GM13976 (cell line): ENCODE data around the gene ETFBKMT.

ENCODE experiments used
- DNase-seq: peaks from one replicate; pipeline ENCODE4 v3.0.0; 2012; ENCODE audit warnings: low spot score
- in situ Hi-C: fragments of 300-500 bp; cut with MboI; formaldehyde crosslinking; loops from one replicate; pipeline ENCODE4 v1.12.0; 2022; ENCODE audit warnings: low sequenced_read_pairs, mixed read lengths, inconsistent platforms; ENCODE audit not compliant: unreplicated experiment
- TF ChIP-seq, protein P1 (sequence below): IDR thresholded peaks from 2 replicates; pipeline ENCODE4 v1.5.1; 2012; ENCODE audit warnings: borderline replicate concordance, mild to moderate bottlenecking; ENCODE audit not compliant: insufficient read depth; ENCODE audit errors: extremely low read depth, missing control alignments, control extremely low read depth

Gene ETFBKMT

DNA sequence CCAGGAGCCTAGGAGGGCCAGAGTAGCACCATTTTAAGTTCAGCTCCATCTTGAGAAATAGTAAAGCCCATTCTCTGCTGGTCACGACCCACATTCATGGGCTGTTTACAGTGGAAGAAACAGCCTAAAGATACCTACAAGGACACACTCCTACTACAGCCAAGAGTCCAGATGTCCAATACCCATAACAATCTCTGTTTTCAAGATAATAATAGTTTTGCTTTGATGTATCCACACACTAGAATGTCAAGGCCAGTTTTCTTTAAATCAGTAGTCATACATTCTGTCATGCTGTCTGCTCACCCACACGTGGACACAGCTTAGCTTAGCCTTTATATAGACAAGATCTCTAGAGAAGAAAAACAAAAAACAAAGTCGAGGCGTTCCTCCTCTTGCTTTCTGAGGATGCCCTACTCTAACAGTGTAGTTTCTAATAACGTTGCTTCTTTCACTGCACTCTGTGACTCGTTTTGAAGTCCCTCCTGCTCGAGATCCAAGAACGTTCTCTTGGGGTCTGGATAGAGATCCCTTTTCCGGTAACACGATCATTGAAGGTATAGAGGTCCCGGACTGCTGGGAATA lies 17.9 kb upstream of the ETFBKMT start:
- no peak for DNase-seq
- in situ Hi-C loops = no loop called here
- TF ChIP-seq, protein P1, sequence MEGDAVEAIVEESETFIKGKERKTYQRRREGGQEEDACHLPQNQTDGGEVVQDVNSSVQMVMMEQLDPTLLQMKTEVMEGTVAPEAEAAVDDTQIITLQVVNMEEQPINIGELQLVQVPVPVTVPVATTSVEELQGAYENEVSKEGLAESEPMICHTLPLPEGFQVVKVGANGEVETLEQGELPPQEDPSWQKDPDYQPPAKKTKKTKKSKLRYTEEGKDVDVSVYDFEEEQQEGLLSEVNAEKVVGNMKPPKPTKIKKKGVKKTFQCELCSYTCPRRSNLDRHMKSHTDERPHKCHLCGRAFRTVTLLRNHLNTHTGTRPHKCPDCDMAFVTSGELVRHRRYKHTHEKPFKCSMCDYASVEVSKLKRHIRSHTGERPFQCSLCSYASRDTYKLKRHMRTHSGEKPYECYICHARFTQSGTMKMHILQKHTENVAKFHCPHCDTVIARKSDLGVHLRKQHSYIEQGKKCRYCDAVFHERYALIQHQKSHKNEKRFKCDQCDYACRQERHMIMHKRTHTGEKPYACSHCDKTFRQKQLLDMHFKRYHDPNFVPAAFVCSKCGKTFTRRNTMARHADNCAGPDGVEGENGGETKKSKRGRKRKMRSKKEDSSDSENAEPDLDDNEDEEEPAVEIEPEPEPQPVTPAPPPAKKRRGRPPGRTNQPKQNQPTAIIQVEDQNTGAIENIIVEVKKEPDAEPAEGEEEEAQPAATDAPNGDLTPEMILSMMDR = no peak

DNA sequence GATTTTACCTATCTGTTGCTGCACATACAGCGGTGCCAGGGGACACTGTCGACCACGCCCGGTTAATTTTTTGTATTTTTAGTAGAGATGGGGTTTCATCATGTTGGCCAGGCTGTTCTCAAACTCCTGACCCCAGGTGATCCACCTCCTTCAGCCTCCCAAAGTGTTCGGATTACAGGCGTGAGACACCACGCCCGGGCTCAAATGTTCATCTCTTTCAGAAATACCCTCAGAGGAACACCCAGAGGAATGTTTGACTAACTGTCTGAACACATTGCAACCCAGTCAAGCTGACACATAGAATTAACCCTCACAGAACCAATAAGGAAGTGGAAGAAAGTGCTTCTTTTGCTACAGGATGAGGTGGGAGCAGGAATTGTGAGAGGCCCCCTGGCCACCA lies 15.0 kb upstream of the ETFBKMT start:
- DNase-seq = no peak
- in situ Hi-C loops = no loop called here
- TF ChIP-seq, protein P1 = no peak

DNA sequence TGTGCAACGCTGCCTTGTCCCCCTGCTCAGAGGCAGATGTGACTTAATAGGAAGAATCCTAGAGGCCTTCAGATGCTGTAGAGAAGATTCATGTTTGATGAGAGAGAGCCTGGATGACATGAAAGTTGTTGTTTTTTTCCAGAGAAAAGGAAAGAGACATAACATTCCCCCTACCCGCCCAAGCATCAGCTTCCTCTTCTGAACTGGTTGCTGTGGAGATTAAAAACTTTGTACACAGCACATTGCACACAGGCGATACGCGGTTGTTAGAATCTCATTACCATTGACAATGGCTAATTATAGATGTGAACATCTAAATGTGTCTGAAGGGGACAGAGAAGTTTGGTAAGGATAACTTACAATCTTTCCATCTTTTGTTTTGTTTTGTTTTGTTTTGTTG lies 13.6 kb upstream of the ETFBKMT start:
- TF ChIP-seq, protein P1 = no peak
- no peak for DNase-seq
- in situ Hi-C loops = no loop called here

DNA sequence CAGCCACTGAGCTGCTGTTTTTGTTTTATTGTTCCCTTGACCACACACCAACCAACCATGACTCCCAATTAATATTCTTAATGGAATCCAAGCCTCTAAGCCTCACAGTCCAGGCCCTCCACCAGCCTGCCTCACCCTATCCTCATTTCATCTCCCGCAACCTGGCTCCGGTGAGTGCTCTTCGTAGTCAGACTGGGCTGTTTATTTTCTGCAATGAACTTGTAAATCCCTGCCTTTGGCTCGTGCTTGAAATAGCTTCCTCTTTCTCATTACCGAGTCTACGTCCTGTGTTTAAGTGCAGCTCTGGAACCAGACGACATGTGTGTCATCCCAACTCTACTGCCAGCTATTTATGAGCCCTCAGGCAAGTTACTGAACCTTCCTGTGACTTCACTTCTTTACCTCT lies 12.4 kb upstream of the ETFBKMT start:
- in situ Hi-C loops = no loop called here
- DNase-seq = no peak

DNA sequence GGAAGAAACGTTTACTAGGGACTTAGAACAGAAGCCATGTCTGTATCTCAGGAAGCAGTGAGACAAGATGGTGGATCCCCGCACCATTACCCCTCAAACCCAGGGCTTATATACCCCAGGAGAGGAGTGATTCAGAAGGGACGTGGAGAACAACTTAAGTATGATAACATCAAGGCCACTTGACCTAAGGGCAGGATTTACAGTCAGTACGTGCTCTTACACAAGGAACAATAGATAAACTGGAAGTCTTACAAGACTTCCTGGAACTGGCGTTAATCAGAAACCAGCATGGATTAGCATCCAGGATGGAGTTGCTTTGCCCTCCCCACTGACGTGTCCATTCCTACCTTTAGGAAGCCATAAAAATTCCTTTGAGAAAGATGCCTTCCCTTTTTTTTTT lies 8.6 kb upstream of the ETFBKMT start:
- no peak for DNase-seq
- in situ Hi-C loops = loop anchor here (10.0 to 25.0 kb wide), 3 partner anchors 411 to 1011 kb away; no protein-coding TSS in a partner anchor
- TF ChIP-seq, protein P1 = no peak

More for the DNA sequence above, 12.4 kb upstream of the ETFBKMT start:
- TF ChIP-seq, protein P1 = no peak

DNA sequence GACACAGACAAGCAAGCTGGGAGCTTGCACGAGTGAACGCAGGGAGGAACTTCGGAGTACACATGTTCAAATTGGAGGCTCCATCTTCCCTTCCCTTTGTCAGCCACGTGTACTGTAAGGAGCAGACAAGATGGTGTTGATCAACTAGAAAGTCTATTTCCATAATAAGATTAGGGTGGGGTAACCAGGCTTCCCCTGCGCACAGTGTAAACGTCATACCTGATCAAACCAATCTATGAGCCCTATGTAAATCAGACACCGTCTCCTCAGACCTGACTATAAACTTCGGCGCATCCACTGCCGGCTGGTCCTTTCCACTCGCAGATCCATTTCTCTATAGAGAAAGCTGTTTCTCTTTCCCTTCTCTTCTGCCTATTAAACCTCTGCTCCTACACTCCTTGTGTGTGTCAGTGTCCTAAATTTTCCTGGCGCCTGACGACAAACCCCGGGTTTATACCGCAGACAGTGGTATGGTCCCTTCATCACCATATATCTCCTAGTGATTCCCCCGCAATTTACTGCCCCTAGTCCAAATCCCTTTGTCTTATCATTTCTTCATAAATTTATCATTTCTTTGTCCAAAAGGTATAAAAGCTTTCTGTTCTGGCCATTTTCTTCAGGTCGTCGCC lies 7.5 kb upstream of the ETFBKMT start:
- TF ChIP-seq, protein P1 = no peak
- in situ Hi-C loops = loop anchor here (10.0 to 25.0 kb wide), 3 partner anchors 410 to 1010 kb away; no protein-coding TSS in a partner anchor
- DNase-seq = no peak
